BLaER1 treated with 17β-estradiol and CSF1 and Interleukin-3, amounts not matched to agents 10 nM and 100 nM (cell line): Measurements from ENCODE around the gene FARS2.

Experiments
- H3K27ac ChIP-seq, 11 experiments: shearing (Covaris generic); formaldehyde crosslinking; 2 replicates each; pipeline ENCODE4 v1.8.1; 2022
- H3K27me3 ChIP-seq, 11 experiments: shearing (Covaris generic); formaldehyde crosslinking; 2 replicates each; pipeline ENCODE4 v1.8.1; 2022
- H3K36me3 ChIP-seq, 11 experiments: shearing (Covaris generic); formaldehyde crosslinking; 2 replicates each; pipeline ENCODE4 v1.8.1; 2022
- H3K4me1 ChIP-seq, 10 experiments: shearing (Covaris generic); formaldehyde crosslinking; 2 replicates each; pipeline ENCODE4 v1.8.1; 2022
- H3K4me2 ChIP-seq, 11 experiments: shearing (Covaris generic); formaldehyde crosslinking; 2 replicates each; pipeline ENCODE4 v1.8.1; 2022
- H3K4me3 ChIP-seq, 10 experiments: shearing (Covaris generic); formaldehyde crosslinking; 2 replicates each; pipeline ENCODE4 v1.8.1; 2022
- H3K9ac ChIP-seq, 11 experiments: shearing (Covaris generic); formaldehyde crosslinking; 2 replicates each; pipeline ENCODE4 v1.8.1; 2022
- H3K9me3 ChIP-seq, 11 experiments: shearing (Covaris generic); formaldehyde crosslinking; replicated peaks in 1 of 11; 2 replicates each; pipeline ENCODE4 v1.8.1; 2022
- H4K20me1 ChIP-seq, 11 experiments: shearing (Covaris generic); formaldehyde crosslinking; 2 replicates each; pipeline ENCODE4 v1.8.1; 2022
- Cebpa-rat ChIP-seq, 11 experiments: shearing (Covaris generic); IDR thresholded peaks; 2 replicates each; pipeline ENCODE4 v1.8.1; 2022

The FARS2 gene

GRCh38 chr6:5580736-5581581 is 319.6 kb downstream of the FARS2 start:
- H3K9me3 ChIP-seq = peaks cover 6 to 20% (median 11%) of the 10 kb centered on the region in 11 experiments; a peak in 21 of 22 replicates
- H3K4me3 ChIP-seq = no peak overlapping the region
- H3K4me2 ChIP-seq = peak overlapping the region; percentile 7 to 61 (median 42); a peak in 19 of 22 replicates
- H3K27me3 ChIP-seq = no peaks in the 10 kb centered on the region
- 0 out of 22 replicates have a peak overlapping the region, but pooled peaks of 1 of the 11 experiments have one; percentile 1 for H3K9ac ChIP-seq
- peaks cover 0 to 6% (median 0%) of the 10 kb centered on the region in 11 experiments; a peak in 2 of 22 replicates for H3K36me3 ChIP-seq
- H3K4me1 ChIP-seq = peaks cover 9 to 17% (median 12%) of the 10 kb centered on the region in 10 experiments; a peak in 15 of 20 replicates
- H3K27ac ChIP-seq = no peak overlapping the region
- TF ChIP-seq Cebpa-rat (IDR thresholded peaks at IDR 0.05) = no peak
- H4K20me1 ChIP-seq = no peaks in the 10 kb centered on the region

GRCh38 chr6:5582762-5583161 is 321.4 kb downstream of the FARS2 start:
- H3K4me1 ChIP-seq = peaks cover 9 to 17% (median 12%) of the 10 kb centered on the region in 10 experiments; a peak in 15 of 20 replicates
- TF ChIP-seq Cebpa-rat (IDR thresholded peaks at IDR 0.05) = no peak
- H3K4me2 ChIP-seq = no peak overlapping the region
- H3K9me3 ChIP-seq = peaks cover 0 to 14% (median 10%) of the 10 kb centered on the region in 11 experiments; a peak in 15 of 22 replicates
- no peaks in the 10 kb centered on the region for H4K20me1 ChIP-seq
- no peak overlapping the region for H3K4me3 ChIP-seq
- H3K36me3 ChIP-seq = no peaks in the 10 kb centered on the region
- H3K27me3 ChIP-seq = no peaks in the 10 kb centered on the region
- no peak overlapping the region for H3K27ac ChIP-seq
- H3K9ac ChIP-seq = no peak overlapping the region

GRCh38 chr6:5583528-5583927 is 322.2 kb downstream of the FARS2 start:
- no peak for TF ChIP-seq Cebpa-rat (IDR thresholded peaks at IDR 0.05)
- Histone ChIP-seq H3K4me3 (no peak overlapping the region), H3K9me3 (peaks cover 0 to 14% (median 10%) of the 10 kb centered on the region in 11 experiments; a peak in 15 of 22 replicates), H3K27me3 (no peaks in the 10 kb centered on the region), H3K9ac (no peak overlapping the region), H3K4me2 (no peak overlapping the region), H4K20me1 (no peaks in the 10 kb centered on the region), H3K4me1 (peaks cover 9 to 17% (median 12%) of the 10 kb centered on the region in 10 experiments; a peak in 15 of 20 replicates), H3K36me3 (no peaks in the 10 kb centered on the region), H3K27ac (no peak overlapping the region)

GRCh38 chr6:5584078-5584482 is 322.8 kb downstream of the FARS2 start:
- Histone ChIP-seq H3K27ac (no peak overlapping the region), H3K27me3 (no peaks in the 10 kb centered on the region), H3K4me2 (no peak overlapping the region), H3K4me3 (no peak overlapping the region), H4K20me1 (no peaks in the 10 kb centered on the region), H3K4me1 (peaks cover 9 to 17% (median 12%) of the 10 kb centered on the region in 10 experiments; a peak in 15 of 20 replicates), H3K36me3 (no peaks in the 10 kb centered on the region), H3K9me3 (peaks cover 0 to 14% (median 10%) of the 10 kb centered on the region in 11 experiments; a peak in 15 of 22 replicates), H3K9ac (no peak overlapping the region)
- no peak for TF ChIP-seq Cebpa-rat (IDR thresholded peaks at IDR 0.05)

GRCh38 chr6:5587648-5588047 is 326.3 kb downstream of the FARS2 start:
- no peak for TF ChIP-seq Cebpa-rat (IDR thresholded peaks at IDR 0.05)
- H3K4me3 ChIP-seq = no peak overlapping the region
- no peak overlapping the region for H3K27ac ChIP-seq
- H3K9me3 ChIP-seq = peaks cover 0 to 14% (median 10%) of the 10 kb centered on the region in 11 experiments; a peak in 15 of 22 replicates
- H4K20me1 ChIP-seq = no peaks in the 10 kb centered on the region
- H3K4me1 ChIP-seq = no peaks in the 10 kb centered on the region
- H3K4me2 ChIP-seq = no peak overlapping the region
- H3K36me3 ChIP-seq = no peaks in the 10 kb centered on the region
- H3K9ac ChIP-seq = no peak overlapping the region
- no peaks in the 10 kb centered on the region for H3K27me3 ChIP-seq

- Histone ChIP-seq H3K27me3 (no peaks in the 10 kb centered on the region), H4K20me1 (no peaks in the 10 kb centered on the region), H3K27ac (no peak overlapping the region), H3K9ac (no peak overlapping the region), H3K4me3 (no peak overlapping the region), H3K4me2 (no peak overlapping the region), H3K9me3 (peaks cover 0 to 14% (median 10%) of the 10 kb centered on the region in 11 experiments; a peak in 15 of 22 replicates), H3K4me1 (no peaks in the 10 kb centered on the region), H3K36me3 (0 out of 22 replicates have a peak, but pooled peaks cover 0 to 4% (median 0%) of the 10 kb centered on the region in 11 experiments)
- no peak for TF ChIP-seq Cebpa-rat (IDR thresholded peaks at IDR 0.05)
Observed at GRCh38 chr6:5589422-5590141, 328.3 kb downstream of the FARS2 start.

- H4K20me1 ChIP-seq = no peaks in the 10 kb centered on the region
Observed at GRCh38 chr6:5590187-5590586, 328.9 kb downstream of the FARS2 start.

GRCh38 chr6:5592886-5593519 is 331.7 kb downstream of the FARS2 start:
- Histone ChIP-seq H3K27ac (no peak overlapping the region), H3K36me3 (0 out of 22 replicates have a peak, but pooled peaks cover 0 to 4% (median 0%) of the 10 kb centered on the region in 11 experiments), H4K20me1 (no peaks in the 10 kb centered on the region), H3K4me3 (no peak overlapping the region), H3K9me3 (no peaks in the 10 kb centered on the region), H3K27me3 (no peaks in the 10 kb centered on the region), H3K4me2 (no peak overlapping the region), H3K4me1 (no peaks in the 10 kb centered on the region), H3K9ac (no peak overlapping the region)
- TF ChIP-seq Cebpa-rat (IDR thresholded peaks at IDR 0.05) = no peak

More at GRCh38 chr6:5590187-5590586, 328.9 kb downstream of the FARS2 start:
- 0 out of 22 replicates have a peak, but pooled peaks cover 0 to 4% (median 0%) of the 10 kb centered on the region in 11 experiments for H3K36me3 ChIP-seq
- peaks cover 0 to 14% (median 10%) of the 10 kb centered on the region in 11 experiments; a peak in 15 of 22 replicates for H3K9me3 ChIP-seq
- H3K27me3 ChIP-seq = no peaks in the 10 kb centered on the region
- no peak overlapping the region for H3K9ac ChIP-seq
- H3K4me1 ChIP-seq = no peaks in the 10 kb centered on the region
- TF ChIP-seq Cebpa-rat (IDR thresholded peaks at IDR 0.05) = no peak
- no peak overlapping the region for H3K4me2 ChIP-seq
- no peak overlapping the region for H3K4me3 ChIP-seq
- H3K27ac ChIP-seq = no peak overlapping the region
